ENCODE results near the gene KIAA1328.

- TF ChIP-seq POLR2A (IDR thresholded peaks at IDR 0.05): no peak
- TF ChIP-seq, protein P1, sequence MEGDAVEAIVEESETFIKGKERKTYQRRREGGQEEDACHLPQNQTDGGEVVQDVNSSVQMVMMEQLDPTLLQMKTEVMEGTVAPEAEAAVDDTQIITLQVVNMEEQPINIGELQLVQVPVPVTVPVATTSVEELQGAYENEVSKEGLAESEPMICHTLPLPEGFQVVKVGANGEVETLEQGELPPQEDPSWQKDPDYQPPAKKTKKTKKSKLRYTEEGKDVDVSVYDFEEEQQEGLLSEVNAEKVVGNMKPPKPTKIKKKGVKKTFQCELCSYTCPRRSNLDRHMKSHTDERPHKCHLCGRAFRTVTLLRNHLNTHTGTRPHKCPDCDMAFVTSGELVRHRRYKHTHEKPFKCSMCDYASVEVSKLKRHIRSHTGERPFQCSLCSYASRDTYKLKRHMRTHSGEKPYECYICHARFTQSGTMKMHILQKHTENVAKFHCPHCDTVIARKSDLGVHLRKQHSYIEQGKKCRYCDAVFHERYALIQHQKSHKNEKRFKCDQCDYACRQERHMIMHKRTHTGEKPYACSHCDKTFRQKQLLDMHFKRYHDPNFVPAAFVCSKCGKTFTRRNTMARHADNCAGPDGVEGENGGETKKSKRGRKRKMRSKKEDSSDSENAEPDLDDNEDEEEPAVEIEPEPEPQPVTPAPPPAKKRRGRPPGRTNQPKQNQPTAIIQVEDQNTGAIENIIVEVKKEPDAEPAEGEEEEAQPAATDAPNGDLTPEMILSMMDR (IDR thresholded peaks at IDR 0.05): no peak
- no peak for TF ChIP-seq EP300 (IDR thresholded peaks at IDR 0.05)
Observed at GRCh38 chr18:36805105-36805504, 23.8 kb upstream of the KIAA1328 start.

All from tibial nerve (tissue), 4 donors.